WTC11 (cell line): ENCODE results near the gene SHROOM1. TPM values are rescaled to one million over a fixed set of nuclear protein-coding genes. Genes with fewer than 3 reads are reported as not detected.
A peak's percentile ranks its signal among the peaks of the same experiment; 100 is the strongest.

Source experiments
- AFF4 ChIP-seq: sonication (generic); formaldehyde crosslinking; IDR thresholded peaks from 2 replicates; pipeline ENCODE4 v1.8.1; 2023; ENCODE audit warnings: mild to moderate bottlenecking, missing genetic modification reagents, borderline replicate concordance
- CTCF ChIP-seq: fragments of 200-600 bp; IDR thresholded peaks from 2 replicates; pipeline ENCODE4 v1.8.0; 2022; ENCODE audit warnings: antibody characterized with exemption
- ELF4 ChIP-seq: sonication (generic); formaldehyde crosslinking; IDR thresholded peaks from 2 replicates; pipeline ENCODE4 v1.8.1; 2022; ENCODE audit warnings: low read depth, mild to moderate bottlenecking, moderate library complexity, missing genetic modification reagents
- FOXJ3 ChIP-seq: sonication (generic); formaldehyde crosslinking; IDR thresholded peaks from 2 replicates; pipeline ENCODE4 v1.9.0; 2021; ENCODE audit warnings: missing genetic modification reagents, mild to moderate bottlenecking, borderline replicate concordance
- FOXK1 ChIP-seq: sonication (generic); formaldehyde crosslinking; IDR thresholded peaks from 2 replicates; pipeline ENCODE4 v1.8.0; 2022; ENCODE audit warnings: mild to moderate bottlenecking, moderate library complexity, missing genetic modification reagents
- FOXP4 ChIP-seq: sonication (generic); formaldehyde crosslinking; IDR thresholded peaks from 2 replicates; pipeline ENCODE4 v1.8.0; 2022; ENCODE audit warnings: mild to moderate bottlenecking, missing genetic modification reagents
- GABPB1 ChIP-seq: sonication (generic); formaldehyde crosslinking; IDR thresholded peaks from 2 replicates; pipeline ENCODE4 v1.8.1; 2023; ENCODE audit warnings: mild to moderate bottlenecking, missing genetic modification reagents
- GTF2I ChIP-seq: fragments of 250-450 bp; sonication (Bioruptor Pico); conservative IDR thresholded peaks from 2 replicates; pipeline ENCODE4 v1.4.0; 2021; ENCODE audit warnings: mild to moderate bottlenecking
- KAT7 ChIP-seq: sonication (generic); formaldehyde crosslinking; IDR thresholded peaks from 2 replicates; pipeline ENCODE4 v1.8.1; 2023; ENCODE audit warnings: missing genetic modification reagents, mild to moderate bottlenecking, borderline replicate concordance
- NFATC4 ChIP-seq: fragments of 250-450 bp; sonication (Bioruptor Pico); IDR thresholded peaks from 2 replicates; pipeline ENCODE4 v1.9.0; 2021; ENCODE audit warnings: mild to moderate bottlenecking
- NR1H2 ChIP-seq: sonication (generic); formaldehyde crosslinking; IDR thresholded peaks from 2 replicates; pipeline ENCODE4 v1.9.0; 2021; ENCODE audit warnings: mild to moderate bottlenecking, moderate library complexity, missing genetic modification reagents
- NR3C1 ChIP-seq: sonication (generic); formaldehyde crosslinking; conservative IDR thresholded peaks from 2 replicates; pipeline ENCODE4 v1.8.1; 2023; ENCODE audit warnings: low read depth, mild to moderate bottlenecking, missing genetic modification reagents
- PRDM15 ChIP-seq: sonication (generic); formaldehyde crosslinking; IDR thresholded peaks from 2 replicates; pipeline ENCODE4 v1.8.0; 2022; ENCODE audit warnings: missing genetic modification reagents
- RORB ChIP-seq: fragments of 250-450 bp; sonication (Bioruptor Pico); IDR thresholded peaks from 2 replicates; pipeline ENCODE4 v1.9.0; 2021; ENCODE audit warnings: mild to moderate bottlenecking
- SOX15 ChIP-seq: fragments of 250-450 bp; sonication (Bioruptor Pico); IDR thresholded peaks from 2 replicates; pipeline ENCODE4 v1.9.0; 2021; ENCODE audit warnings: mild to moderate bottlenecking
- ZMAT4 ChIP-seq: fragments of 250-450 bp; sonication (Bioruptor Pico); IDR thresholded peaks from 2 replicates; pipeline ENCODE4 v1.9.0; 2021; ENCODE audit warnings: mild to moderate bottlenecking
- ZNF138 ChIP-seq: sonication (generic); formaldehyde crosslinking; conservative IDR thresholded peaks from 2 replicates; pipeline ENCODE4 v1.8.1; 2022; ENCODE audit warnings: mild to moderate bottlenecking, moderate library complexity, missing genetic modification reagents
- ZNF219 ChIP-seq: sonication (generic); formaldehyde crosslinking; IDR thresholded peaks from 2 replicates; pipeline ENCODE4 v1.8.0; 2023; ENCODE audit warnings: missing genetic modification reagents, mild to moderate bottlenecking, borderline replicate concordance
- ZNF281 ChIP-seq: sonication (generic); formaldehyde crosslinking; IDR thresholded peaks from 2 replicates; pipeline ENCODE4 v1.8.0; 2023; ENCODE audit warnings: mild to moderate bottlenecking, missing genetic modification reagents
- ZNF416 ChIP-seq: fragments of 250-450 bp; sonication (Bioruptor Pico); IDR thresholded peaks from 2 replicates; pipeline ENCODE4 v1.9.0; 2021; ENCODE audit warnings: mild to moderate bottlenecking, inconsistent platforms
- ZNF425 ChIP-seq: fragments of 250-450 bp; sonication (Bioruptor Pico); conservative IDR thresholded peaks from 2 replicates; pipeline ENCODE4 v1.9.0; 2021; ENCODE audit warnings: mild to moderate bottlenecking
- total RNA-seq: library from RNA; stranded (reverse); gene quantifications from 3 replicates; pipeline ENCODE4 v1.2.3, GENCODE V29; 2021

The SHROOM1 gene
- total RNA-seq, 1 experiment from 2014 or later, result 8.1 TPM

GRCh38 chr5:132814503-132815294 lies 15.7 kb downstream of the SHROOM1 start (continued):
- TF ChIP-seq AFF4 (CRISPR knock-in tag) (0 out of 2 replicates have a peak, but pooled peaks have one; percentile 61), NR3C1 (CRISPR knock-in tag) (no peak; the same call in 1 of the 2 replicates), ZMAT4 (CRISPR knock-in tag) (no peak), NR1H2 (CRISPR knock-in tag) (no peak), FOXK1 (CRISPR knock-in tag) (peak; percentile 70; the same call in 1 of the 2 replicates), SOX15 (CRISPR knock-in tag) (no peak), FOXP4 (peak; percentile 94; the same call in 1 of the 2 replicates), ZNF281 (CRISPR knock-in tag) (no peak), ZNF138 (CRISPR knock-in tag) (peak; percentile 93; the same call in 1 of the 2 replicates), KAT7 (CRISPR knock-in tag) (peak; percentile 47; the same call in 1 of the 2 replicates), GTF2I (CRISPR knock-in tag) (no peak), NFATC4 (CRISPR knock-in tag) (no peak), PRDM15 (no peak), ZNF416 (CRISPR knock-in tag) (0 out of 2 replicates have a peak, but pooled peaks have one; percentile 35), RORB (no peak), FOXJ3 (no peak), ZNF219 (CRISPR knock-in tag) (0 out of 2 replicates have a peak, but pooled peaks have one; percentile 71), ZNF425 (CRISPR knock-in tag) (no peak), GABPB1 (CRISPR knock-in tag) (no peak), ELF4 (no peak), CTCF (no peak)
